HFF-Myc (cell line): Measurements from ENCODE around the gene ARHGEF28.
A peak's percentile ranks its signal among the peaks of the same experiment; 100 is the strongest.

Experiments used
- DNase-seq: peaks from one replicate; pipeline ENCODE4 v3.0.0-alpha.2; 2011; ENCODE audit warnings: low read depth; ENCODE audit errors: extremely low read depth
- H3K4me3 ChIP-seq: replicated peaks from 2 replicates; pipeline ENCODE4 v1.5.1; 2011; ENCODE audit warnings: low read depth, mild to moderate bottlenecking, control low read depth, low read length
- CTCF ChIP-seq: IDR thresholded peaks from 2 replicates; pipeline ENCODE4 v1.5.1; 2012; ENCODE audit warnings: mild to moderate bottlenecking, low read depth, low read length, control low read depth; ENCODE audit errors: missing control alignments

Gene ARHGEF28

GRCh38 chr5:73631500-73631899 is 5.5 kb downstream of the ARHGEF28 start:
- no peak for DNase-seq
- no peak for TF ChIP-seq CTCF
- H3K4me3 ChIP-seq = no peak overlapping the region

- H3K4me3 ChIP-seq = no peak overlapping the region
- DNase-seq = no peak
- no peak for TF ChIP-seq CTCF
These were observed 7.1 kb downstream of the ARHGEF28 start for GRCh38 chr5:73633060-73633459.

DNA sequence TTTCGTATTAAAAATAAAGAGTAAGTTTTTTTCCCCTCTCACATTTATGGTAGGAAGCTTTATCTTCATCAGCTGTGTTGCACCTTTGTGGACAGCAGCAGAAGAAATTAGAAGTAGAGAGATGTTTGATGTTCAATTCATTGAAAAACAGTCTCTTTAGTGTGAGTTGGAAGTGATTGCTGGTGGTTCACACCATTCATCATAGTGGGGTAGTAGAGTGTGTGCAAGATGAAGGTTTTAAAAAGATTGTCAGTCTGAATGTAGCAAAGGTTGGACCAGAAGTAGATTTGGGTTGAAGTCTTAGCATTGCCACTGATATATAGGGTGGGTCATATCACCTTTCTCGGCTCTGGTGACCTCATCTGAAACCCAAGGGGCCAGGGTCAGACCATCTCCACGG is 10.4 kb downstream of the ARHGEF28 start:
- no peak for DNase-seq
- no peak overlapping the region for H3K4me3 ChIP-seq
- TF ChIP-seq CTCF = no peak

DNA sequence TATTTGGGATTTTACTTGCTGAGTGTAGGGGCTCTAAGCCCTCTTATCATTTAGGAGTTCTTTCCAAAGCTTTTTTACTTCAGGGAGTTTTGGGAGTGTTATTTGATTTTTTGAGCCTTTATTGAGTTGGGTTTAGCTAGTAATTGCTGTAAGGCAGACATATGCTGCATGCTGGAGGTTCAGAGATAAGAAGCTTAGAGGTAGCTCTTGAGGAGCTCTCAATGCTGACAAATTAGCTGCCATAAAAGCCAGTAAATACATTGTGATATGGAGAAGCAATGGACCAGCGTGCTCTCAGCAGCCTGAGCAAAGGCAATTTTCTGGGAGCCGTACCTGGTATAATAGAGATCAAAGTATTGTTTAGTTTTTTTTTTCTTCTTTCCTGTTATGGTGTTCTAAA is 11.6 kb downstream of the ARHGEF28 start:
- DNase-seq = no peak

GRCh38 chr5:73638344-73639095 is 12.5 kb downstream of the ARHGEF28 start:
- DNase-seq = peak; percentile 46
- TF ChIP-seq CTCF = no peak
- H3K4me3 ChIP-seq = no peak overlapping the region

More for the DNA sequence above, 11.6 kb downstream of the ARHGEF28 start:
- no peak for TF ChIP-seq CTCF
- H3K4me3 ChIP-seq = no peak overlapping the region

GRCh38 chr5:73640861-73641320 is 14.9 kb downstream of the ARHGEF28 start:
- no peak for DNase-seq
- no peak for TF ChIP-seq CTCF
- no peak overlapping the region for H3K4me3 ChIP-seq
